HepG2 (cell line): Measurements from ENCODE around the gene DUS3L. TPM values are rescaled to one million over a fixed set of nuclear protein-coding genes. Genes with fewer than 3 reads are reported as not detected.

Experiments used
- FOXJ3 ChIP-seq: sonication (generic); formaldehyde crosslinking; IDR thresholded peaks from 2 replicates; pipeline ENCODE4 v1.4.0; 2020; ENCODE audit warnings: missing genetic modification reagents, mild to moderate bottlenecking, borderline replicate concordance
- GATAD2A ChIP-seq: IDR thresholded peaks from 2 replicates; pipeline ENCODE4 v1.6.1; 2016
- GPN1 ChIP-seq: sonication (generic); formaldehyde crosslinking; IDR thresholded peaks from 2 replicates; pipeline ENCODE4 v1.5.1; 2020; ENCODE audit warnings: missing genetic modification reagents, borderline replicate concordance
- KAT2B ChIP-seq: fragments of 150-350 bp; IDR thresholded peaks from 2 replicates; pipeline ENCODE4 v1.6.1; 2014; ENCODE audit warnings: low read depth, low read length, borderline replicate concordance
- MED8 ChIP-seq: sonication (generic); formaldehyde crosslinking; IDR thresholded peaks from 2 replicates; pipeline ENCODE4 v1.8.1; 2023; ENCODE audit warnings: mild to moderate bottlenecking, missing genetic modification reagents; ENCODE audit not compliant: insufficient replicate concordance
- PRPF4 ChIP-seq: fragments of 200-400 bp; formaldehyde crosslinking; IDR thresholded peaks from 2 replicates; pipeline ENCODE4 v1.6.1; 2016; ENCODE audit warnings: low read length, low read depth; ENCODE audit not compliant: poor library complexity, severe bottlenecking
- RBFOX2 ChIP-seq: fragments of 200-400 bp; formaldehyde crosslinking; IDR thresholded peaks from 2 replicates; pipeline ENCODE4 v1.6.1; 2017; ENCODE audit warnings: low read depth, mild to moderate bottlenecking, low read length
- REPIN1 ChIP-seq: sonication (generic); formaldehyde crosslinking; IDR thresholded peaks from 2 replicates; pipeline ENCODE4 v1.8.0; 2022; ENCODE audit warnings: missing genetic modification reagents, low read depth, mild to moderate bottlenecking, borderline replicate concordance
- SMARCC2 ChIP-seq: fragments of 450-650 bp; IDR thresholded peaks from 2 replicates; pipeline ENCODE4 v1.6.1; 2017; ENCODE audit warnings: antibody characterized with exemption, mild to moderate bottlenecking
- ZBTB1 ChIP-seq: sonication (generic); formaldehyde crosslinking; IDR thresholded peaks from 2 replicates; pipeline ENCODE4 v1.4.0; 2020; ENCODE audit warnings: missing genetic modification reagents, borderline replicate concordance
- ZBTB8A ChIP-seq: sonication (generic); formaldehyde crosslinking; IDR thresholded peaks from 2 replicates; pipeline ENCODE4 v1.4.0; 2020; ENCODE audit warnings: mild to moderate bottlenecking, low read depth, missing genetic modification reagents, borderline replicate concordance
- ZNF253 ChIP-seq: sonication (generic); formaldehyde crosslinking; IDR thresholded peaks from 2 replicates; pipeline ENCODE4 v1.8.0; 2022; ENCODE audit warnings: mild to moderate bottlenecking, missing genetic modification reagents, borderline replicate concordance
- ZNF343 ChIP-seq: sonication (generic); formaldehyde crosslinking; IDR thresholded peaks from 2 replicates; pipeline ENCODE4 v1.4.0; 2020; ENCODE audit warnings: mild to moderate bottlenecking, missing genetic modification reagents
- ZNF841 ChIP-seq: sonication (generic); formaldehyde crosslinking; IDR thresholded peaks from 2 replicates; pipeline ENCODE4 v1.8.1; 2023; ENCODE audit warnings: missing genetic modification reagents, borderline replicate concordance
- ZSCAN31 ChIP-seq: sonication (generic); formaldehyde crosslinking; IDR thresholded peaks from 2 replicates; pipeline ENCODE4 v1.5.0; 2020; ENCODE audit warnings: low read depth, mild to moderate bottlenecking, missing genetic modification reagents
- polyA plus RNA-seq, 8 experiments: library from polyadenylated mRNA; depleted of rRNA in 3 of 8; stranded (reverse) in 7 of 8; unstranded in 1 of 8; fragments of >200 nt; fragmentation: Illumina TruSeq in 4 of 8; extraction: Trizol in 4 of 8; gene quantifications; 2 replicates each; pipeline versions ENCODE4 v1.2.1 to v1.2.3, GENCODE V29; 2011 to 2016; ENCODE audit warnings: low read depth in 4 of 8, missing spikeins in 1 of 8, mixed read lengths in 1 of 8; ENCODE audit not compliant: insufficient read depth in 1 of 8
- total RNA-seq, 5 experiments: library from RNA; depleted of rRNA; stranded (reverse); fragments of >200 nt; fragmentation: Illumina TruSeq; extraction: Trizol; gene quantifications; 2 replicates each; pipeline ENCODE4 v1.2.3, GENCODE V29; 2016; ENCODE audit warnings: low read depth in 1 of 5
- TF ChIP-seq, protein P1 (sequence below), 2 experiments: sonication (generic) in 1 of 2; formaldehyde crosslinking in 1 of 2; IDR thresholded peaks; 2 replicates each; pipeline versions ENCODE4 v1.6.1 to v1.9.0; 2014 to 2022; ENCODE audit warnings: antibody characterized with exemption in 1 of 2, borderline replicate concordance in 1 of 2, inconsistent platforms in 1 of 2, low read depth in 1 of 2, missing genetic modification reagents in 1 of 2
- TF ChIP-seq, protein P2 (sequence below): IDR thresholded peaks from 2 replicates; pipeline ENCODE4 v1.6.1; 2018; ENCODE audit warnings: missing genetic modification reagents, mild to moderate bottlenecking, missing compliant biosample characterization

Gene DUS3L
- total and polyA plus RNA-seq, 2 of the 13 experiments (the other 11 are each of a cell fraction or from before 2014, with no cell fraction given), result 13.3 to 25.1 TPM

GRCh38 chr19:5827891-5828660 is 37.1 kb upstream of the DUS3L start (continued):
- TF ChIP-seq, protein P1, sequence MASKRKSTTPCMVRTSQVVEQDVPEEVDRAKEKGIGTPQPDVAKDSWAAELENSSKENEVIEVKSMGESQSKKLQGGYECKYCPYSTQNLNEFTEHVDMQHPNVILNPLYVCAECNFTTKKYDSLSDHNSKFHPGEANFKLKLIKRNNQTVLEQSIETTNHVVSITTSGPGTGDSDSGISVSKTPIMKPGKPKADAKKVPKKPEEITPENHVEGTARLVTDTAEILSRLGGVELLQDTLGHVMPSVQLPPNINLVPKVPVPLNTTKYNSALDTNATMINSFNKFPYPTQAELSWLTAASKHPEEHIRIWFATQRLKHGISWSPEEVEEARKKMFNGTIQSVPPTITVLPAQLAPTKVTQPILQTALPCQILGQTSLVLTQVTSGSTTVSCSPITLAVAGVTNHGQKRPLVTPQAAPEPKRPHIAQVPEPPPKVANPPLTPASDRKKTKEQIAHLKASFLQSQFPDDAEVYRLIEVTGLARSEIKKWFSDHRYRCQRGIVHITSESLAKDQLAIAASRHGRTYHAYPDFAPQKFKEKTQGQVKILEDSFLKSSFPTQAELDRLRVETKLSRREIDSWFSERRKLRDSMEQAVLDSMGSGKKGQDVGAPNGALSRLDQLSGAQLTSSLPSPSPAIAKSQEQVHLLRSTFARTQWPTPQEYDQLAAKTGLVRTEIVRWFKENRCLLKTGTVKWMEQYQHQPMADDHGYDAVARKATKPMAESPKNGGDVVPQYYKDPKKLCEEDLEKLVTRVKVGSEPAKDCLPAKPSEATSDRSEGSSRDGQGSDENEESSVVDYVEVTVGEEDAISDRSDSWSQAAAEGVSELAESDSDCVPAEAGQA (IDR thresholded peaks at IDR 0.05; ENCODE audit: low read depth), result peak; percentile 48; the same call in 1 of the 2 replicates
- TF ChIP-seq, protein P1 (CRISPR knock-in tag; IDR thresholded peaks at IDR 0.05; ENCODE audit: borderline replicate concordance), result no peak
- TF ChIP-seq RBFOX2, result peak; percentile 99
- 0 out of 2 replicates have a peak, but pooled peaks have one; percentile 41 for TF ChIP-seq ZBTB1 (CRISPR knock-in tag)
- no peak for TF ChIP-seq ZNF253 (CRISPR knock-in tag)
- peak; percentile 92 for TF ChIP-seq REPIN1
- TF ChIP-seq SMARCC2, result no peak
- TF ChIP-seq ZSCAN31 (CRISPR knock-in tag), result peak; percentile 96
- TF ChIP-seq ZNF841 (CRISPR knock-in tag), result peak; percentile 53; the same call in 1 of the 2 replicates
- TF ChIP-seq FOXJ3 (CRISPR knock-in tag), result no peak
- TF ChIP-seq GPN1 (CRISPR knock-in tag), result no peak
- TF ChIP-seq, protein P2, sequence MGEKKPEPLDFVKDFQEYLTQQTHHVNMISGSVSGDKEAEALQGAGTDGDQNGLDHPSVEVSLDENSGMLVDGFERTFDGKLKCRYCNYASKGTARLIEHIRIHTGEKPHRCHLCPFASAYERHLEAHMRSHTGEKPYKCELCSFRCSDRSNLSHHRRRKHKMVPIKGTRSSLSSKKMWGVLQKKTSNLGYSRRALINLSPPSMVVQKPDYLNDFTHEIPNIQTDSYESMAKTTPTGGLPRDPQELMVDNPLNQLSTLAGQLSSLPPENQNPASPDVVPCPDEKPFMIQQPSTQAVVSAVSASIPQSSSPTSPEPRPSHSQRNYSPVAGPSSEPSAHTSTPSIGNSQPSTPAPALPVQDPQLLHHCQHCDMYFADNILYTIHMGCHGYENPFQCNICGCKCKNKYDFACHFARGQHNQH (CRISPR knock-in tag), result no peak; the same call in none of the 2 replicates
- TF ChIP-seq ZBTB8A (CRISPR knock-in tag), result no peak
- 0 out of 2 replicates have a peak, but pooled peaks have one; percentile 67 for TF ChIP-seq ZNF343 (CRISPR knock-in tag)
- TF ChIP-seq PRPF4, result no peak
- peak; percentile 54; the same call in 1 of the 2 replicates for TF ChIP-seq GATAD2A (CRISPR knock-in tag)
- TF ChIP-seq MED8 (CRISPR knock-in tag), result peak; percentile 71
- TF ChIP-seq KAT2B, result no peak
